Small intestine (tissue), 7 donors: ENCODE measurements around the gene TRPM6. TPM values are rescaled to one million over a fixed set of nuclear protein-coding genes. Genes with fewer than 3 reads are reported as not detected.
A peak's percentile ranks its signal among the peaks of the same experiment; 100 is the strongest.
"Not testable (repeated sequence)": the region's sequence is repeated elsewhere in the genome, so short reads cannot be mapped to it uniquely, and the experiment has no call there.

Source experiments
- DNase-seq, 2 donors: peaks; one replicate each; pipeline versions ENCODE4 v3.0.0 to v3.0.0-alpha.2; 2013
- FAIRE-seq: peaks from 2 replicates; lab custom pipeline; 2012; peaks lifted over from hg19 to GRCh38; lab: Jason Lieb, UNC
- H3K27ac ChIP-seq, 3 donors: one replicate each; pipeline ENCODE4 v1.5.1; 2013; ENCODE audit warnings: low read length in 2 of 3, mild to moderate bottlenecking in 2 of 3, control low read depth in 1 of 3, inconsistent platforms in 1 of 3, low read depth in 1 of 3, moderate library complexity in 1 of 3
- H3K27me3 ChIP-seq, 3 donors: one replicate each; pipeline ENCODE4 v1.6.1; 2013; ENCODE audit warnings: low read length in 3 of 3, inconsistent platforms in 1 of 3; ENCODE audit not compliant: control insufficient read depth in 3 of 3, insufficient read depth in 3 of 3
- H3K36me3 ChIP-seq, 3 donors: one replicate each; pipeline ENCODE4 v1.6.1; 2013; ENCODE audit warnings: low read length in 3 of 3, inconsistent platforms in 1 of 3, low read depth in 1 of 3, mild to moderate bottlenecking in 1 of 3, moderate library complexity in 1 of 3; ENCODE audit not compliant: control insufficient read depth in 3 of 3, insufficient read depth in 2 of 3
- H3K4me1 ChIP-seq, 3 donors: one replicate each; pipeline ENCODE4 v1.6.1; 2013; ENCODE audit warnings: low read length in 2 of 3, inconsistent platforms in 1 of 3, low read depth in 1 of 3, mild to moderate bottlenecking in 1 of 3, moderate library complexity in 1 of 3; ENCODE audit not compliant: control insufficient read depth in 3 of 3, insufficient read depth in 2 of 3
- H3K4me3 ChIP-seq, 3 donors: one replicate each; pipeline ENCODE4 v1.5.1; 2013; ENCODE audit warnings: low read length in 3 of 3, control low read depth in 1 of 3, inconsistent platforms in 1 of 3, low read depth in 1 of 3, mild to moderate bottlenecking in 1 of 3, moderate library complexity in 1 of 3
- H3K9me3 ChIP-seq, 2 donors: one replicate each; pipeline ENCODE4 v1.6.1; 2013; ENCODE audit warnings: low read depth in 1 of 2, low read length in 1 of 2; ENCODE audit not compliant: control insufficient read depth in 2 of 2, insufficient read depth in 1 of 2
- WGBS, 3 donors: extraction: QIAGEN DNeasy Blood & Tissue Kit; methylation state at CpG; one replicate each; pipeline ENCODE4 v1.1.7; 2013; 5-methylcytosine and 5-hydroxymethylcytosine counted together
- polyA plus RNA-seq, 4 donors: library from polyadenylated mRNA; stranded (reverse) in 3 of 4; unstranded in 1 of 4; fragments of 200-250 nt in 3 of 4; fragments of 120-200 nt in 1 of 4; gene quantifications; one replicate each; pipeline versions ENCODE4 v1.2.1 to v1.2.3, GENCODE V29; 2013
- donor health status: healthy with polysubstance abuse.
- donor health status: control.
- donor health status: control.
- donor health status: Bipolar disorder and iron deficiency.
- donor health status: healthy.

TRPM6 gene
- polyA plus RNA-seq, 4 donors: 0.73 to 5.4 (median 2.1) TPM

GRCh38 chr9:74853024-74853423 lies 34.7 kb downstream of the TRPM6 start:
- not testable (repeated sequence) for DNase-seq, H3K27ac ChIP-seq, H3K4me3 ChIP-seq, H3K9me3 ChIP-seq, H3K27me3 ChIP-seq, FAIRE-seq
- H3K4me1 ChIP-seq: peaks cover 0 to 20% (median 0%) of the 10 kb centered on the region in 3 donors
- 94 to 99% (median 97%) methylated on average over 17 to 36 of the region's 36 CpGs for WGBS, 3 donors
- peaks cover 0 to 12% (median 0%) of the 10 kb centered on the region in 3 donors for H3K36me3 ChIP-seq

GRCh38 chr9:74848153-74848525 lies 39.6 kb downstream of the TRPM6 start:
- DNase-seq (peak; percentile 89 to 92), FAIRE-seq (peak; percentile 64)
- Histone ChIP-seq H3K9me3 (peaks cover 0 to 5% of the 10 kb centered on the region in 2 donors), H3K27me3 (no peaks in the 10 kb centered on the region), H3K4me1 (peaks cover 0 to 10% (median 0%) of the 10 kb centered on the region in 3 donors), H3K4me3 (no peak overlapping the region), H3K36me3 (peaks cover 0 to 8% (median 0%) of the 10 kb centered on the region in 3 donors), H3K27ac (peak overlapping the region in 2 of 3 donors; percentile 45 to 59)
- 16 to 51% (median 20%) methylated on average over 4 of the region's 4 CpGs for WGBS, 3 donors

- no peak for DNase-seq
- 30 to 66% (median 33%) methylated on average over 5 of the region's 5 CpGs for WGBS, 3 donors
- H3K4me3 ChIP-seq: peak overlapping the region in 1 of 3 donors; percentile 36
- H3K4me1 ChIP-seq: peaks cover 0 to 10% (median 0%) of the 10 kb centered on the region in 3 donors
- FAIRE-seq: peak; percentile 41
- no peaks in the 10 kb centered on the region for H3K27me3 ChIP-seq
- H3K27ac ChIP-seq: peak overlapping the region in 2 of 3 donors; percentile 15 to 45
- H3K36me3 ChIP-seq: peaks cover 0 to 8% (median 0%) of the 10 kb centered on the region in 3 donors
- H3K9me3 ChIP-seq: peaks cover 0 to 5% of the 10 kb centered on the region in 2 donors
Observed at GRCh38 chr9:74847478-74848152, 40.1 kb downstream of the TRPM6 start.

- peaks cover 0 to 10% (median 0%) of the 10 kb centered on the region in 3 donors for H3K4me1 ChIP-seq
- H3K27ac ChIP-seq: no peak overlapping the region
- FAIRE-seq (no peak), DNase-seq (no peak)
- H3K27me3 ChIP-seq: no peaks in the 10 kb centered on the region
- peaks cover 0 to 5% of the 10 kb centered on the region in 2 donors for H3K9me3 ChIP-seq
- WGBS, 3 donors: 80 to 84% (median 83%) methylated on average over 6 of the region's 6 CpGs
- H3K36me3 ChIP-seq: peaks cover 0 to 7% (median 0%) of the 10 kb centered on the region in 3 donors
- H3K4me3 ChIP-seq: no peak overlapping the region
Observed at GRCh38 chr9:74846766-74847165, 41.0 kb downstream of the TRPM6 start.

- H3K4me1 ChIP-seq: no peaks in the 10 kb centered on the region
- peak in 1 of 2 donors; percentile 42 for DNase-seq
- no peak for FAIRE-seq
- no peaks in the 10 kb centered on the region for H3K9me3 ChIP-seq
- WGBS, 3 donors: 79 to 84% (median 80%) methylated on average over 4 of the region's 4 CpGs
- no peaks in the 10 kb centered on the region for H3K27me3 ChIP-seq
- no peak overlapping the region for H3K27ac ChIP-seq
- no peak overlapping the region for H3K4me3 ChIP-seq
- peaks cover 0 to 2% (median 0%) of the 10 kb centered on the region in 3 donors for H3K36me3 ChIP-seq
Observed at GRCh38 chr9:74838351-74838750, 49.4 kb downstream of the TRPM6 start.

GRCh38 chr9:74824654-74825053 lies 63.1 kb downstream of the TRPM6 start:
- Histone ChIP-seq H3K27ac (no peak overlapping the region), H3K27me3 (no peaks in the 10 kb centered on the region), H3K9me3 (no peaks in the 10 kb centered on the region), H3K36me3 (peaks cover 0 to 27% (median 1%) of the 10 kb centered on the region in 3 donors), H3K4me1 (no peaks in the 10 kb centered on the region), H3K4me3 (no peak overlapping the region)
- peak; percentile 11 to 12 for DNase-seq
- FAIRE-seq: no peak
- 60 to 93% (median 90%) methylated on average over 1 of the region's 1 CpG for WGBS, 3 donors

GRCh38 chr9:74821636-74822035 lies 66.1 kb downstream of the TRPM6 start:
- H3K36me3 ChIP-seq: peaks cover 0 to 13% (median 0%) of the 10 kb centered on the region in 3 donors
- H3K4me3 ChIP-seq: no peak overlapping the region
- no peak overlapping the region for H3K27ac ChIP-seq
- WGBS, 3 donors: 77 to 81% (median 81%) methylated on average over 8 of the region's 8 CpGs
- no peaks in the 10 kb centered on the region for H3K27me3 ChIP-seq
- no peaks in the 10 kb centered on the region for H3K4me1 ChIP-seq
- FAIRE-seq (no peak), DNase-seq (no peak)
- H3K9me3 ChIP-seq: no peaks in the 10 kb centered on the region

- Histone ChIP-seq H3K4me3 (no peak overlapping the region), H3K27me3 (no peaks in the 10 kb centered on the region), H3K27ac (no peak overlapping the region), H3K4me1 (peaks cover 0 to 2% (median 0%) of the 10 kb centered on the region in 3 donors), H3K36me3 (peaks cover 0 to 8% (median 0%) of the 10 kb centered on the region in 3 donors), H3K9me3 (no peaks in the 10 kb centered on the region)
- FAIRE-seq (no peak), DNase-seq (peak; percentile 38 to 41)
- WGBS, 3 donors: 36 to 60% (median 36%) methylated on average over 2 of the region's 2 CpGs
Observed at GRCh38 chr9:74817816-74818215, 69.9 kb downstream of the TRPM6 start.
